CD4-positive, alpha-beta T cell treated with Interleukin-15 for 1 hour (primary cell): ENCODE data around the gene ITPR1.

ENCODE experiments used
- DNase-seq: peaks from one replicate; pipeline ENCODE4 v3.0.0-alpha.2; 2020

The ITPR1 gene

GRCh38 chr3:4693620-4694019 is 200.5 kb downstream of the ITPR1 start:
- no peak for DNase-seq

DNA sequence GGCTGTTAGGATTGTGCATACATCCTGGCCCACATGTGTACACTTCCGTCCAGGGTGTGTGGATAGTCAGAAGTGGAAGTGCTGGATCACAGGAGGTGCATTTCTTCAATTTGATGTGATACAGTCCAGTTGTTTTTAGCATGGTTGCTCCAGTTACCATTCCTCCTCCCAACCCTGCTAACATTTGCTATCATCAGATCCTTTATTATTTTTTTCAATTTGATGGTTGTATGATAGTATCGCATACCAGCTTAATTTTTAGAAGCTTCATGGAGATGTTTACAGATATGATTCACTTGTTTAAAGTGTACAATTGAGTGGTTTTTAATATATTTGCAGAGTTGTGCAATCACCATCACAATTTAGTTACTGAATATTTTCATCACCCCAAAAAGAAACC is 202.7 kb downstream of the ITPR1 start:
- DNase-seq: no peak

DNA sequence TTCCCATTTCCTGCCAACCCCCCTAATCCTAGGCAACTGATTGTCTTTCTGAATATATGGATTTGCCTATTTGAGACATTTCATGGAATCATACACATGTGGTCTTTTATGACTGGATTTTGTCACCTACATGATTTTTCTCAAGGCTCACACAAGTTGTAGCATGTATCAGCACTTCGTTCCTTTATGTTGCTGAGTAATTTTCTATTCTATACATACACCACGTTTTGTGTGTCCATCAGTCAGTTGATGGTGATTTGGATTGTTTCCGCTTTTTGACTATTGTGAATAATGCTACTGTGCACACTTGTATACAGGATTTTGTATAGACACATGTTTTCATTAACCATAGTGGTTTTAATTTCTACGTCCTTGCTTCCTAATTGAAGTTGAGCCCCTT is 203.1 kb downstream of the ITPR1 start:
- no peak for DNase-seq

DNA sequence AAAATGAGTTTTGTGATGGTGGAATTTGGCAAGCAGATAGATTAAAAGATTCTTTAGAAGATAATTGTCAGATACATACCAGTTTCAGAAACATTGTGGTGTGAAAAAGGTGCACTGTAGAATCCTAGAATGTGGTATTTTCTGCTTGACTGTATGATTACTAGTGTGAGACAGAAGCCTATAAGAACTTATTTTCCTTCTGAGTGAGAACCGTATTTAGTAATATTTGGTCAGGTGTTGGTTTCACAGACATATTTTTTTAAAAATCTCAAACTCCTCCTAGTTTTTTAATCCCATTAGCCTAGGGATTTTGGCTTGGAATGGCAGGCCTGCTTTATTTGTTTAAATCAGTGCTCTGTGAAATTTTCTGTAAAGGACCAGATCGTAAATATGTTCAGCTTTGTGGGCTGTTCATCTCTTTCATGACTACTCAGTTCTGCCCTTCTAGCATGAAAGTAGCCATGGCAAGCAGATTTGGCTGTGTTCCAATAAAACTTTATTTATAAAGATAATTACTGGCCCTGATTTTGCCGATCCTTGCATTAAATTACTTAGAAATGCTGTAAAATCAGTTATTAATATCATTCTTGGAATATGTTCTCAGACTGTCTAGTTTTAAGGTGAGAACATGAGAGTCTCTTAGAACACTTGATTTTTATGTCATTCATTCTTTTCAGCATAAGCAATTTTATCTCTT is 205.1 kb downstream of the ITPR1 start:
- no peak for DNase-seq

- DNase-seq: no peak
These were observed 209.9 kb downstream of the ITPR1 start for GRCh38 chr3:4703054-4703480.

DNA sequence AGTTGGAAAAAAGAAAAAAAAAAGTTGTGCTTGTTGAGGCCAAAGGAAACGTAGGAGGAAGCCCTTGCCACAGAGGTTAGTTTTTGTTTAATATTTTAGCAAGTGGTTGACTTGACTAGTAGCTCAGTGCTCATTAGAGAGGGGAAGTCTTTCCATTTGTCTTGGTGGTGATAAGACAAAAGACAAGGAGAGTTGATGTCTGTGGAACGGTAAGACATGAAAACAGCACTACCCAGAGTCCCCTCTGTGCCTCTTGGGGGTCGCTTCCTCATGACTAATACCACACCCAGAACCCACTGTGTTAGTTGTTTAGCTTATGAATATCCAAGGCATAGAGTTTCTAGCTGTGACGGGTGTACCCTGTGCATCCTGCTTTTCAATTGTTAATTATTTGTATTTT is 211.4 kb downstream of the ITPR1 start:
- DNase-seq: no peak

- no peak for DNase-seq
These were observed 214.2 kb downstream of the ITPR1 start for GRCh38 chr3:4707324-4707723.

GRCh38 chr3:4708230-4708629 is 215.1 kb downstream of the ITPR1 start:
- no peak for DNase-seq

DNA sequence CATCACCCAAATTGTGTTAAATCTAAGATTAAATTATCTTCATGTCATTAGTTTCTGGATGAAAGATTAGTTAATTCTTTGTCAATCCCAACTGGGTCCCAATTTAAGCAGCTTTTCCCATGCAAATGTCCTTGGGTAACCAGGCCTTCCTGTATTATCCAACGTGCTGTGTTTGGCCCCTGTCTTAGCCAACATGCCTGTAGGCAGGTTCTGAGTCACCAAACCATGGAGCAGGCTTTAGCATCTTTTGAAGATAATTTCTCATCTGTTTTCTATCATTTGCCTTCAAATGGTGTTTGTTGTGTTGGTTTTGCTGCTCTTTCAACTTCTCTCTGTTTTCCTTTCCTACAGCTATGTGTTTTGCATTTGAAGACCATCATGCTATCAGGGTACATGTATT is 216.2 kb downstream of the ITPR1 start:
- no peak for DNase-seq

DNA sequence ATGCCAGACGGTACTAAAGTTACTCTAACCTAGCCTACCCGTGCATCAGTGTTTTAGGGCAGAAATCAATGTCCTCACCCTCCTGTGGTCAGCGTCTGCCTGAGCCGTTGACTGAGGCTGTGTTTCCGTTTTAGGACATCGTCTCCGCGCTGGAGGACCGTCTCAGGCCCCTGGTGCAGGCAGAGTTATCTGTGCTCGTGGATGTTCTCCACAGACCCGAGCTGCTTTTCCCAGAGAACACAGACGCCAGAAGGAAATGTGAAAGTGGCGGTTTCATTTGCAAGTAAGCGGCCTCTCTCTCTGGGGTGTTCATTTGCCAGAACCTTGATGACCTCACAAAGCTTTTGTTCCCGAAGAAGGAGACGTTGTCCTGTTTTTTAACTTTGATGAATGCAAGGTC is 217.0 kb downstream of the ITPR1 start:
- no peak for DNase-seq

- no peak for DNase-seq
These were observed 218.5 kb downstream of the ITPR1 start for GRCh38 chr3:4711680-4711992.

DNA sequence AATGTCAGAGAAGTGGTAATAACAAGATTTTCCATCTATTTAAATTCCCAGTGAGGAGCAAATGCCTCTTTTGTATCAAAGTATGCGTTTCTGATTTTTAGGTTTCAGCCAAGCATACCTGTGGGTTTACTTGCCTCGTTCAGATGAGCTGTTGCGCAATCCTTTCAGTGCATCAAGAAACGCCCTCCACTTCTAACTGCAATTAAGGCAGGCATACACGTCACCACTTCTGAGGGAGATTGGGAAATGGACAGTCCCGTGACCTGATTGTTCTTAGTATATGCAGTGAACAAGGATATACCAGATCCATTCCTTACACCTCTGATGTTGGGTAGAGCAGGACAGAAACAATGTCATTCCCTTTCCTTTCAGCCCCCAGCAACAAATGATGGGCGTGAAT is 219.0 kb downstream of the ITPR1 start:
- no peak for DNase-seq

DNA sequence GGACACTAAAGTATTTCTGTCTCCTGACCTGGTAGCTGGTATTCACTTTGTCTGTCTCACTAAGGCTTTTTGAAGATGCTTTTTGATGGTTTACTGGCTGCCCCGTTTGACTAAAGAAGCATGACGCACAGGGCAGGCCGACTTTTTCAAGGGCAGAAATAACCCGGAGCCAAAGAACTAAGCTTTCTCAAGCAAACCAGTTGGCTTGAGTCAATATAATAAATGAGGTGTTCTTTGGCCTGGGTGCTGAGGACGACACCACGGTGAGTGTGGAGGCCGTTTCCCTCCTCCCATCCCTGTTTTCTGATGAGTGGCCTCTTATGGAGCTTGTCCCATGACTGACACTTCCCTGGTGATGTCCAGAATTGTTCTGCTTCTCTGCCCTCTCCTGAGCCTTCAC is 220.9 kb downstream of the ITPR1 start:
- DNase-seq: no peak

DNA sequence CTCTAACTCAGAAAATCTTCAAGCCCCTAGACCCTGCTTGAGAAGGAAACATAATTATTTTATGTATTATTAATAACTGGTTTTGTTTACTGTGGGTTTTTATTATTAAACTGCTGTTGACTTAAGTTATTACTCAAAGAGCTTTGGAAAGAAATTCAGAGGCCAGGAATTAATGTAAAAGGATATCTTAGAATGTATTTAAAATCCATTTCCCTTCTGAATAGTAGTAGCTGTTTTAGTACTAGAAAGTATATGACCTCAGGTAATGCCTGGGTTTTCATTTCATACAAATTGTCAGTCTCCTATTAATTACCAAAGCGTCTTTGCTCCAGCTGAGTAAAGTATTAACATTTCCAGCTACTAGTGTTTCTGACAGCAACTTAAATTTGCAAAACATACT is 223.1 kb downstream of the ITPR1 start:
- DNase-seq: no peak

DNA sequence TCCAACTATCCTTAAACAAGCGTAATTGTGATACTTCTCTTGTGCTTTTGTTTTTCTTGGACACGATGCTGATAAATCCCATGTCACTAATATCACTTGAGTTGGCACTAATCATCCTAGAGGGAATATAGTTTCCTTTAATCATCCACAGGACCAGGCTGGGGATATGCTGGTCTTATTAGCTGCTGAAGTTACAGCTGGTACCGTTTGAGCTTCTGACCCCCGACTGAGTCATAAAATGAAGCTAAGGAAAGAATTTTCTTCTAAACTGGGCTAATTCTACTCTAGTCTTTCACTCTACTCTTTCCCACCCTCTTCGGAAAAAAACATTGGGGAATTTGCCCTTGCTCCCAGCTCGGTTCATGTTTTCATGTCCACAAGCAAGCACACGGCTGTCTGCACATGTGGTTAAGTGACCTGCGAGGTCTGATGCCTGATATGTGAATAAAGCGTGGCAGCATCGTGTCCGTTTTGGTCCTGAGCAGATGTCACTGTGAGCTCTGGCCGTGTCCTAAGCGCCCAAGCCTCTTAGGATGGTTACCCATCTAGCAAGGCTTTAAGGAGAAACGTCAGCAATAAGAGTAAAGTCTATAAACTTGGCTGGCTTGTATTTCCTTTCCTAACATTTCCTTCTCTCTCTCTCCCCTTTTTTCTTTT is 223.7 kb downstream of the ITPR1 start:
- no peak for DNase-seq

DNA sequence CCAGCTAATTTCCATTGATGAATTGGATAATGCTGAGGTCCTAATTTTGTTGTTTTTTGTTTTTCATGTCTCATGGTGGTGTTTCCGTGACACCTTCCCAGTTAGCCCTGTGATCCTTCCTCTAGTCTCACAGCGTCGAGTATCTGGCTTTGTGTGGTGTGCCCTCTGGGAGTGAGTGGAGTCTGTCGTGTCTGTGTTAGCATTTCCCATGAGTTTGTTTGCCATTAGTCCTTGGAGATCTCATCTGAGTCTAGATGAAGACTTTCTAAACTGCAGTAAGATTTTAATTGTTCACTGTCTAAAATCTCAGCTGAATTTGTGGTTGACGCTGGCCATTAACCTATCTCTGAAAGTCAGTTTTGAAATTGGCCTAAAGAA is 224.2 kb downstream of the ITPR1 start:
- DNase-seq: no peak

DNA sequence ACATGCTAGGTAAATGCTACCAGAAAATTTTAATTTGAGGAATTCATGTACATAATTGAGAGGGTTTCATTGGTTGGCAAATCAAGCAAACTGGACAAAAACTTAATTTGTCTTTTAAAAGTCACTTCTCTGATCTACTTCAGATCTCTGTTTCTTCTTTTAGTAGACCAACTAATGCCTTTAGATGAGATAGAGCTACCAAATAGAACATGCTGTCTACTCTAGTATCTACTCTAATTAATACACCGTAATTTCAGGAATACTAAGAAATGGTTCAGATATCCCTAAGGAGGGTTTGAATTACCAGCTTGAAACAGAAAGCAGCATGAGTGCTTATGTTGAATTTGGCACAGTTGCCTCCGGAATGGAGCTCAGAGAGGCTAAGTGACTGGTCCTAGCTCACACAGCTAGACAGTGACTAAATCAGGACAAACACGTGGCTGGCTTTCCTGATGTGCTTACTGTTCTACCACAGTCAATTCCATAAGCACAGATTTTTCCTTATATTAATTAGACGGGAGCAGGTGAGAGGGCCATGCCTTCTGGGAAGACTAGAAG is 225.1 kb downstream of the ITPR1 start:
- DNase-seq: no peak

- no peak for DNase-seq
These were observed 225.9 kb downstream of the ITPR1 start for GRCh38 chr3:4719046-4719501.

- DNase-seq: peak; percentile 43
These were observed 227.3 kb downstream of the ITPR1 start for GRCh38 chr3:4720316-4721075.

DNA sequence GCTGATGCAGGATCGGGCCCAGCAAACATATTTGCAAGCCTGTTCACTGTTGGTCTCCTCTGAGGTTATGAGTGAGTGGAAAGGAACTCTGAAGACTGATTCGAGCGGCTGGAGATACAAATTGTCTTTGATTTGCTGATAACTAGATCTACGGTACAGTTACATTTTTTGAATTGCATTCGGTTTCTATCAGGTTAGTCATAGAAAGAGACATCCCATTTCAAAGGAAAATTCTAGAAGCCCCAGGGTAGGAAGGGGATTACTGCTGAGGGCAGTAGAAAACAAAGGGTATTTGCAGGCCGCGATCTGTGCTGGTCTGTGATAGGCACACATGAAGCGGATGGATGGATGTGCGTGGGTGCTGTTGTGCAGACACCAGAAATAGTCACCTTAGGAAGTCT is 228.4 kb downstream of the ITPR1 start:
- no peak for DNase-seq

- DNase-seq: no peak
These were observed 229.0 kb downstream of the ITPR1 start for GRCh38 chr3:4722103-4722502.

GRCh38 chr3:4724051-4724629 is 231.0 kb downstream of the ITPR1 start:
- no peak for DNase-seq

GRCh38 chr3:4726549-4726948 is 233.4 kb downstream of the ITPR1 start:
- DNase-seq: no peak
